ENCODE data around the gene CXCR4. TPM values are rescaled to one million over a fixed set of nuclear protein-coding genes. Genes with fewer than 3 reads are reported as not detected.

Gene CXCR4
- polyA plus RNA-seq, 1 donor from 2014 or later, result 0.50 TPM

DNA sequence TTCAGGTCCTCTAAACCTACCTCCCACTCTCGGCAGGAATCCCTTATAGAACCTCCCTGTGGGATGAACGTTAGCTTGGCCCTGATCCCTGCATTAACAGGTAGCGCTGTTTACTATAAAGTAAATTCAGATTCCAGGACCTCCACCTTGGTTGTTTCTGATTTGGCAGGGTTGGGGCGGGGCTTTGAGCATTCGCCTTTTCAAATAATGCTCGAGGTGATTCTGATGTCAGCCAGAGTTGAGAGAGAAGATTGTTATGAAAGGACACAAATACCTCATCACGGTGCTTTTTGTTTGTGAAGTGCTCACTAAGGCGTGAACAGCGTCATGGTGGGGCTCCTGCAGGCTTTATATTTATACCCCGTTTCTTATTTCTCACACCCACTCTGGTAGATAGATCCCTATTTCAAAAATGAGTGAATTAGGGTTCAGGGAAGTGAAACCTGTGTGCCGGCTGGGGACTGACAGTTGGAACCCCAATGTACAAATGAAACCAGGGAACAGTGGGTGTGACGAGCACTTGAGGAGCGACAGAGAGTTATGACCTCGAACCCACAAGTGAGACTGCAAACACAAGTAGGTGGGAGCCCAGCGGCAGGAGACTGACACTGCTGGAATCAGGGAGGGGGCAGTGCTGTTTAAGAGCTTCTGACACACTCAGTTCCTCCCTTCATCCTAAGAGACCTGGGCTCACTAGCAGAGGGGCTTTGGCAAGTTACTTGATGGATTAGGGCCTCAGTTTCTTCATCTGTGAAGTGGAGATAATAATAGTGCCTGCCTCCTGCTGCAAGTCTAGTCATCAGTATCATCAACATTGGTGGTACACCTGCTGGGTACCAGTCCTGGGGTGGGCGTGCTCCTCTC is 14.2 kb upstream of the CXCR4 start:
- no peak overlapping the region for H3K4me3 ChIP-seq (ENCODE audit: low read length)
- no peaks in the 10 kb centered on the region for H3K27me3 ChIP-seq (ENCODE audit: insufficient read depth, low read depth, low read length)
- TF ChIP-seq, protein P1, sequence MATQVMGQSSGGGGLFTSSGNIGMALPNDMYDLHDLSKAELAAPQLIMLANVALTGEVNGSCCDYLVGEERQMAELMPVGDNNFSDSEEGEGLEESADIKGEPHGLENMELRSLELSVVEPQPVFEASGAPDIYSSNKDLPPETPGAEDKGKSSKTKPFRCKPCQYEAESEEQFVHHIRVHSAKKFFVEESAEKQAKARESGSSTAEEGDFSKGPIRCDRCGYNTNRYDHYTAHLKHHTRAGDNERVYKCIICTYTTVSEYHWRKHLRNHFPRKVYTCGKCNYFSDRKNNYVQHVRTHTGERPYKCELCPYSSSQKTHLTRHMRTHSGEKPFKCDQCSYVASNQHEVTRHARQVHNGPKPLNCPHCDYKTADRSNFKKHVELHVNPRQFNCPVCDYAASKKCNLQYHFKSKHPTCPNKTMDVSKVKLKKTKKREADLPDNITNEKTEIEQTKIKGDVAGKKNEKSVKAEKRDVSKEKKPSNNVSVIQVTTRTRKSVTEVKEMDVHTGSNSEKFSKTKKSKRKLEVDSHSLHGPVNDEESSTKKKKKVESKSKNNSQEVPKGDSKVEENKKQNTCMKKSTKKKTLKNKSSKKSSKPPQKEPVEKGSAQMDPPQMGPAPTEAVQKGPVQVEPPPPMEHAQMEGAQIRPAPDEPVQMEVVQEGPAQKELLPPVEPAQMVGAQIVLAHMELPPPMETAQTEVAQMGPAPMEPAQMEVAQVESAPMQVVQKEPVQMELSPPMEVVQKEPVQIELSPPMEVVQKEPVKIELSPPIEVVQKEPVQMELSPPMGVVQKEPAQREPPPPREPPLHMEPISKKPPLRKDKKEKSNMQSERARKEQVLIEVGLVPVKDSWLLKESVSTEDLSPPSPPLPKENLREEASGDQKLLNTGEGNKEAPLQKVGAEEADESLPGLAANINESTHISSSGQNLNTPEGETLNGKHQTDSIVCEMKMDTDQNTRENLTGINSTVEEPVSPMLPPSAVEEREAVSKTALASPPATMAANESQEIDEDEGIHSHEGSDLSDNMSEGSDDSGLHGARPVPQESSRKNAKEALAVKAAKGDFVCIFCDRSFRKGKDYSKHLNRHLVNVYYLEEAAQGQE (IDR thresholded peaks at IDR 0.05; ENCODE audit: borderline replicate concordance), result no peak
- no peak for TF ChIP-seq MXI1 (conservative IDR thresholded peaks at IDR 0.05; ENCODE audit: poor library complexity, severe bottlenecking)
- TF ChIP-seq RAD21 (conservative IDR thresholded peaks at IDR 0.05), result no peak
- no peak for TF ChIP-seq SMC3 (conservative IDR thresholded peaks at IDR 0.05; ENCODE audit: poor library complexity)
- no peak for TF ChIP-seq EP300 (conservative IDR thresholded peaks at IDR 0.05; ENCODE audit: poor library complexity, severe bottlenecking)
- TF ChIP-seq, protein P2, sequence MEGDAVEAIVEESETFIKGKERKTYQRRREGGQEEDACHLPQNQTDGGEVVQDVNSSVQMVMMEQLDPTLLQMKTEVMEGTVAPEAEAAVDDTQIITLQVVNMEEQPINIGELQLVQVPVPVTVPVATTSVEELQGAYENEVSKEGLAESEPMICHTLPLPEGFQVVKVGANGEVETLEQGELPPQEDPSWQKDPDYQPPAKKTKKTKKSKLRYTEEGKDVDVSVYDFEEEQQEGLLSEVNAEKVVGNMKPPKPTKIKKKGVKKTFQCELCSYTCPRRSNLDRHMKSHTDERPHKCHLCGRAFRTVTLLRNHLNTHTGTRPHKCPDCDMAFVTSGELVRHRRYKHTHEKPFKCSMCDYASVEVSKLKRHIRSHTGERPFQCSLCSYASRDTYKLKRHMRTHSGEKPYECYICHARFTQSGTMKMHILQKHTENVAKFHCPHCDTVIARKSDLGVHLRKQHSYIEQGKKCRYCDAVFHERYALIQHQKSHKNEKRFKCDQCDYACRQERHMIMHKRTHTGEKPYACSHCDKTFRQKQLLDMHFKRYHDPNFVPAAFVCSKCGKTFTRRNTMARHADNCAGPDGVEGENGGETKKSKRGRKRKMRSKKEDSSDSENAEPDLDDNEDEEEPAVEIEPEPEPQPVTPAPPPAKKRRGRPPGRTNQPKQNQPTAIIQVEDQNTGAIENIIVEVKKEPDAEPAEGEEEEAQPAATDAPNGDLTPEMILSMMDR (IDR thresholded peaks at IDR 0.05; ENCODE audit: poor library complexity, severe bottlenecking), result no peak
- no peak for TF ChIP-seq POLR2AphosphoS5 (IDR thresholded peaks at IDR 0.05)
- TF ChIP-seq EZH2 (IDR thresholded peaks at IDR 0.05; ENCODE audit: borderline replicate concordance, insufficient read depth, low read length, poor library complexity, severe bottlenecking), result no peak
- no peak for TF ChIP-seq TAF1 (IDR thresholded peaks at IDR 0.05; ENCODE audit: low read depth)
- H3K9ac ChIP-seq (ENCODE audit: low read length), result no peak overlapping the region
- no peaks in the 10 kb centered on the region for H3F3A ChIP-seq (ENCODE audit: insufficient read depth, low read length, poor library complexity, severe bottlenecking)
- no peak overlapping the region for H2AFZ ChIP-seq (ENCODE audit: low read depth, low read length)
- no peak overlapping the region for H3K4me2 ChIP-seq (ENCODE audit: low read length)
- H3K9me2 ChIP-seq (ENCODE audit: insufficient read depth, low read length), result no peaks in the 10 kb centered on the region
- H3K9me3 ChIP-seq (ENCODE audit: low read length), result no peaks in the 10 kb centered on the region
- no peaks in the 10 kb centered on the region for H3K79me2 ChIP-seq (replicated peaks; ENCODE audit: insufficient read depth, low read length)
- no peaks in the 10 kb centered on the region for H4K20me1 ChIP-seq (ENCODE audit: insufficient read depth)
- no peak overlapping the region for H3K27ac ChIP-seq (ENCODE audit: low read length)
- no peaks in the 10 kb centered on the region for H3K36me3 ChIP-seq (ENCODE audit: insufficient read depth, low read length)

DNA sequence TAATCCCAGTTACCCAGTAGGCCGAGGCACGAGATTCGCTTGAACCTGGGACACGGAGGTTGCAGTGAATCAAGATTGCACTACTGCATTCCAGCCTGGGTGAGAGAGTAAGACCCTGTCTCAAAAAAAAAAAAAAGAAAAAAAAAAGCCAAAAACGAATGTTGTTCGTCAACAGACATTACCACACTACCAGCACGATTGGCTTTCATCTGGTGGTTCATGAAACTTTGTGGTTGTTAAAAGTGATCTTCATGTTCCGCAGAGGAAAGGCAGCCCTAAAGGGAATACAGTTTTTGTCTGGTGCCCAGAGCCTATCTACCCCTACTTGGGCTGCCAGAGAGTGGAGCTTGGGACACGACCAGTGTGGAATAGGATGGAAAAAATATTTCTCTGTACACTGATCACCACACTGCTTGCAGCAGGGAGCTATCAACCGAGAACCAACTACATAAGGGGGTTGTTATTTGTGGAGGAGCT is 13.6 kb upstream of the CXCR4 start:
- Histone ChIP-seq H3K9me2 (ENCODE audit: insufficient read depth, low read length) (no peaks in the 10 kb centered on the region), H4K20me1 (ENCODE audit: insufficient read depth) (no peaks in the 10 kb centered on the region), H3K9ac (ENCODE audit: low read length) (no peak overlapping the region), H3K27me3 (ENCODE audit: insufficient read depth, low read depth, low read length) (no peaks in the 10 kb centered on the region), H2AFZ (ENCODE audit: low read depth, low read length) (no peak overlapping the region), H3F3A (ENCODE audit: insufficient read depth, low read length, poor library complexity, severe bottlenecking) (no peaks in the 10 kb centered on the region), H3K4me3 (ENCODE audit: low read length) (no peak overlapping the region), H3K79me2 (replicated peaks; ENCODE audit: insufficient read depth, low read length) (no peaks in the 10 kb centered on the region), H3K27ac (ENCODE audit: low read length) (no peak overlapping the region), H3K9me3 (ENCODE audit: low read length) (no peaks in the 10 kb centered on the region), H3K36me3 (ENCODE audit: insufficient read depth, low read length) (no peaks in the 10 kb centered on the region), H3K4me2 (ENCODE audit: low read length) (no peak overlapping the region)
- no peak for TF ChIP-seq EZH2 (IDR thresholded peaks at IDR 0.05; ENCODE audit: borderline replicate concordance, insufficient read depth, low read length, poor library complexity, severe bottlenecking)
- TF ChIP-seq, protein P1 (IDR thresholded peaks at IDR 0.05; ENCODE audit: borderline replicate concordance), result no peak
- TF ChIP-seq TAF1 (IDR thresholded peaks at IDR 0.05; ENCODE audit: low read depth), result no peak
